Keratinocyte (primary cell): ENCODE data around the gene PRAF2.

Experiments used
- EZH2 ChIP-seq: IDR thresholded peaks from one replicate; pipeline ENCODE4 v1.6.1; 2012; ENCODE audit warnings: inconsistent platforms, mild to moderate bottlenecking, low read length, moderate library complexity
- TF ChIP-seq, protein P1 (sequence below), 3 experiments: IDR thresholded peaks in 1 of 3; conservative IDR thresholded peaks in 1 of 3; optimal IDR thresholded peaks in 1 of 3; 2 replicates in 2 of 3; 3 replicates in 1 of 3; pipeline versions ENCODE3 to v1.5.1; 2011; ENCODE audit warnings: low read length in 3 of 3, mild to moderate bottlenecking in 3 of 3, moderate library complexity in 2 of 3, control low read depth in 1 of 3, inconsistent platforms in 1 of 3; ENCODE audit not compliant: insufficient read depth in 2 of 3; ENCODE audit errors: extremely low read depth in 1 of 3

DNA sequence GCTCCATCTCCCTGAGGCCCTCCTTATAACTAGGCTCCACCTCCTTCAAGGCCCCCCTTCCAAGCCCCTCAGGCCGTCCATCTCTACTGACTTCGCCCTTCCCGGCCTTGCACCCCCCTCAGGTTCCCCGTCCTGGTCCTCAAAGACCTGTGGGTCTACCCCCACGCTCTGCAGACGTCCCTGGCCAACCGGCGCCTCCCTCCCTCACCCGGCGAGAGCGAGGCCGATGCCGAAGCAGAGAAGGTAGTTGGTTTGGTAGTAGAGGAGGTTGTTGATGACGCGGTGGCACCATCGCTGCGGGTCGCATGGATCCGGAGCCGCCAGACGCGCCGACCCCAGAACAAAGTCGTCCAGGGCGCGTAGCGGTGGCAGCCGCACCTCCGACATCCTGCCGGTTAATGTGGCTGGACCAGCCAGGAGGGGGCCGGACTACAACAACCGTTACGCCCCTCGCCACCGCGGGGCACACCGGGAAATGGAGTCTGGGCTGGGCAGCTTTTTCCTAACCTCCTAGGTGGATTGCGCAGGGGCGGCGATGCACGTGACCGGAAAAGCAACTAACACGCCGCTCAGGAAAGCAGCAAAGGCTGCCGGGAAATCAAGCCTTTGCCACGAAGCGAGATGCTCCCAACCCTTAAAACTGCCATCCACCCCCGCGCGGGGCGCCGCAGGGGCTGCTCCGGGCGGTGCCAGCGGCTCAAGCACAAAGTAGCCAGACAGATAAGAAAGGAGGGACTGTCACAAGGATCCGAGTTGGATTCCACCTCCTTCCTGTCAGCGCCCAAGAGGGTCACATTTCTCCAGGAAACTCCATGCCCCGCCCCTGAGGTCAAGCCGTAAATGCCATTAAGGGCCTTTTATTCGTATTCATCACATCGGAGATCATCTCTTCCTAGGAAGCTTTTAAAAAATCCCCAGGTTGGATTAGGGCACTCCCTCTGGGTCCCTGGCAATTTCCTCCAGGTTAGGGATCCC, at the start of gene PRAF2:
- TF ChIP-seq, protein P1, sequence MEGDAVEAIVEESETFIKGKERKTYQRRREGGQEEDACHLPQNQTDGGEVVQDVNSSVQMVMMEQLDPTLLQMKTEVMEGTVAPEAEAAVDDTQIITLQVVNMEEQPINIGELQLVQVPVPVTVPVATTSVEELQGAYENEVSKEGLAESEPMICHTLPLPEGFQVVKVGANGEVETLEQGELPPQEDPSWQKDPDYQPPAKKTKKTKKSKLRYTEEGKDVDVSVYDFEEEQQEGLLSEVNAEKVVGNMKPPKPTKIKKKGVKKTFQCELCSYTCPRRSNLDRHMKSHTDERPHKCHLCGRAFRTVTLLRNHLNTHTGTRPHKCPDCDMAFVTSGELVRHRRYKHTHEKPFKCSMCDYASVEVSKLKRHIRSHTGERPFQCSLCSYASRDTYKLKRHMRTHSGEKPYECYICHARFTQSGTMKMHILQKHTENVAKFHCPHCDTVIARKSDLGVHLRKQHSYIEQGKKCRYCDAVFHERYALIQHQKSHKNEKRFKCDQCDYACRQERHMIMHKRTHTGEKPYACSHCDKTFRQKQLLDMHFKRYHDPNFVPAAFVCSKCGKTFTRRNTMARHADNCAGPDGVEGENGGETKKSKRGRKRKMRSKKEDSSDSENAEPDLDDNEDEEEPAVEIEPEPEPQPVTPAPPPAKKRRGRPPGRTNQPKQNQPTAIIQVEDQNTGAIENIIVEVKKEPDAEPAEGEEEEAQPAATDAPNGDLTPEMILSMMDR (optimal IDR thresholded peaks at IDR 0.05 in 1 of 3, IDR thresholded peaks at IDR 0.05 in 1 of 3, conservative IDR thresholded peaks at IDR 0.05 in 1 of 3; ENCODE audit: extremely low read depth in 1 of 3, insufficient read depth in 2 of 3, low read length in 3 of 3): no peak
- no peak for TF ChIP-seq EZH2
